ENCODE data around the gene EPOP.
A peak's percentile ranks its signal among the peaks of the same experiment; 100 is the strongest.

The EPOP gene

GRCh38 chr17:38704606-38705522, 30.1 kb upstream of the EPOP start, which contains the start of gene MLLT6:
Gene MLLT6, plus strand, starts transcription at chr17:38705273. Its CDS starts 360 bp downstream, at chr17:38705633.
- peak within 1 kb of the TSS; percentile 97 for H3K27ac ChIP-seq
- TF ChIP-seq CTCF (IDR thresholded peaks at IDR 0.05): no peak

GRCh38 chr17:38703742-38704605, 29.2 kb upstream of the EPOP start:
- H3K27ac ChIP-seq: peak overlapping the region; percentile 97
- no peak for TF ChIP-seq CTCF (IDR thresholded peaks at IDR 0.05)
- TF ChIP-seq ZFX (IDR thresholded peaks at IDR 0.05; ENCODE audit: borderline replicate concordance): no peak

DNA sequence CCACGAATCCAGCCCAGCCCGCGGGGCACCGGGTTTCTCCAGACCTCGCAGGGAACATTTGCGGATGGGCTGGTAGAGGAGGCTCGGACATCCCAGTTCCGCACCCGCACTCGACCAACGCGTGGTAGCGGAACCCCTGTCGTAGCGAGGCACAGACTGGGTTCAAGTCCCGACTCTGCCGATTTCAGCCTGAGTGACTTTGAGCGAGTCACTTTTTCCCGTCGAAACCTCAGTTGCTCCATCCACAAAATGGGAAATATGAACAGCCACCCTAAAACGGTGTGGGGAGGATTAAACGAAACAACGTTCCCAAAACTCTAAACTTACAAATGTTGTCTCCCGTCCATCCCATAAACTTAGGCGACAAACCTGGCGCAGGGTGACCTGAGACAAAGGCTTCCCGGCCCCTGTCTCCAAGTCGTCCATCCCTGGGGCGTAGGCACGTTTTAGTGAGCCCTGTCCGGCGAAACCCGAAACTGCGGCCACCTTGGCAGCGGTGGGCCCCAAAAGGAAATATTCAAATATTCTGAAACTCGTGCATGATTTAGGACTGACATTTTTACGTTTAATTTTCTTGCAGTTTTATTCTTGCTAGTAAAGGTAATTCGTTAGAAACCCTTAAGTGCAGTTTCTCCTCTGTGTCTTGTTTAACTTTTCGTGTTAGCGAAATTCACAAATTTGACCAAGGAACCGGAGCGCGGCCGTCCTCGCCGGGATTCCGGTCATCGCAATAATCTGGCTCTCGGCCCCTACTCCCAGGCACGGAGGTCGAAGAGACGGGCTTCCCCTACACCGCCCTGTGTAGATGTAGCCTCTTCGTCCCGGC, 28.4 kb upstream of the EPOP start:
- TF ChIP-seq ZFX (IDR thresholded peaks at IDR 0.05; ENCODE audit: borderline replicate concordance): no peak
- no peak for TF ChIP-seq CTCF (IDR thresholded peaks at IDR 0.05)
- peak overlapping the region; percentile 97 for H3K27ac ChIP-seq

DNA sequence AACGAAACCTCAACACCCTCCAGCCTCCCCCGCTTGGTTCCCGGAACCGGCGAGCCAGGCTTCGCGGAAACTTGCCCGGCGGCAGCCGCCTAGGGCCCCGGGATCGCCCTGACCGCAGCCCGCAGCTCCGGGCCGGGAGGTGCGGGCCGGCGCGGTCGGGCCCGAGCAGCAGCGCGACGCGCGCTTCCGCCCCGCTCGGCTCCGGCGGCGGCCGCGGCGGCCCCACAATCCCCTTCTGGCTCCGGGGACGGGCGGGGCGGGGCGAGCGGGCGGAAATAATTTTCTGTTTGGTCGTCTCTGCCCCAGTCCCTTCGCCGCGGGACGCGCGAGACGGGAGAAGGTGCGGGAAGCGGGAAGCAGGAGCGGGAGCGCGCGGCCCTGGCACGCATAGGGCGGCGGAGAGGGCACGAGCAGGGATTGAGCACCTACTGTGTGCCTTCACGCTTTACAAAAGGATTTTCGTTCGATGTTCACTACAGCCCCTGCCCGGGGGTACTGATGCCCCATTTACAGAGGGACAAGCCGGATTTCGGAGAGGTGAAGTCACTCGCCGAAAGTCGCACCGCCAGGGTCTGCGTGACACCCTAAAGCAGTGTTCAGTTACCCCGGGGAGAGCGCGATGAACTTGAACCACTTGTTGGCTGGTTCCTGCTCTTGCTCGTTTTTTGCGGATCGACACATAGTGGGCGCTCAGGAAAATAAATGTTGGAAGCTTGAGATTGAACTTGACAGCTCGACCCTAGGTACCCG, 27.6 kb upstream of the EPOP start:
- no peak for TF ChIP-seq CTCF (IDR thresholded peaks at IDR 0.05)
- no peak for TF ChIP-seq ZFX (IDR thresholded peaks at IDR 0.05; ENCODE audit: borderline replicate concordance)
- peak overlapping the region; percentile 97 for H3K27ac ChIP-seq

DNA sequence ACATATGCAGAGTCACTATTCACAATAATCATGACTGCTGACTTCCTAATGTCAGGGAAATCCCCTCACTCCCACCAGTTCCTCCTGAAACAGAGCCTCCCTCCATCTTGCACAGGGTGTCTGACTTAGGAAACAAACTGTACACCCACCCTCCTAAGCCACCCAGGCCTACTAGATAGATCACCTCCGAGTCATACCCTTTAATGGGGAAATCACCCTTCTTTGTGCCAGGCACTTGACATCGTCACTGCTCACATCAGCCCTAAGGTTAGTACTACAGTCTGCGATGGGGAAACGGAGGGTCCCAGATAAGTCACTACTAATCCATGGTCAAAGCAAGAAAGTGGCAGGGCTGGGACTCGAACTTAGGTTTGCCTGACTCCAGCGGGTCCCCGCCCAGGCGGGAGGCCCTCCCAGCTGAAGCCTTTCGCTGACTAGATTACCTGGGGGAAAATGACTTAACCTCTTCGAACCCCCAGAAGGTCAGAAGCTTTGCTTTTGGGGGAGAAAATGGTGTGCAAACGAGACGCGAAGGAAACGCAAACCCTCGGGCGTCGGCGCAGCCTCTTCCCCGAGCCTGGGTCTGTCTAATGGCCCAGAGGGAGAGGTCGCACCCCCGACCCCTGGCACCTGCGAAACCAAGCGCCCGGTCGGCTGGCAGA, 26.9 kb upstream of the EPOP start:
- peak overlapping the region; percentile 97 for H3K27ac ChIP-seq
- TF ChIP-seq CTCF (IDR thresholded peaks at IDR 0.05): no peak
- no peak for TF ChIP-seq ZFX (IDR thresholded peaks at IDR 0.05; ENCODE audit: borderline replicate concordance)

DNA sequence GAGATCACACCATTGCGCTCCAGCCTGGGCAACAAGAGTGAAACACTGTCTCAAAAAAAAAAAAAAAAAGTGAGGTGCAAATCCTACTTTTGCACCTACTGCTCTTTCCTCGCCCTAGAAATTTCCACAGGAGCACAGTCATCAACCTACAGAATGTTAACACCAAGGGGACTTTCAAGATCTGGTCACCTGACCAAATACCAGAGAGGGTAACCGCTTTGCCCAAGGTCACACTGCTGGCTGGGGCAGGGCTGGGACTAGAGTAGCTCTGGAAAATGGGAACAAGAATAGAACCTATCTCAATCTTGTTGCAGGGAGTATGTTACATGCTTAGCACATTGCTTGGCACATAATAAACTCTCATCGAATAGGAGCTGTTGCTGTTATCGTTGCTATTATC, 24.0 kb upstream of the EPOP start:
- TF ChIP-seq ZFX (IDR thresholded peaks at IDR 0.05; ENCODE audit: borderline replicate concordance) (no peak), CTCF (IDR thresholded peaks at IDR 0.05) (no peak)
- H3K27ac ChIP-seq: no peak overlapping the region
